ENCODE results near the gene SPSB1. TPM values are rescaled to one million over a fixed set of nuclear protein-coding genes. Genes with fewer than 3 reads are reported as not detected.

Gene SPSB1
- total RNA-seq, 4 donors from 2014 or later = 12.3 to 29.6 (median 20.7) TPM

- H3K4me3 ChIP-seq = no peak overlapping the region
- no peaks in the 10 kb centered on the region for H3K36me3 ChIP-seq
- H3K27ac ChIP-seq = no peak overlapping the region
- peaks cover 5 to 18% of the 10 kb centered on the region in 2 donors for H3K4me1 ChIP-seq
- intact Hi-C loops (cut with DNase I; ENCODE audit: low total_unique reads) = no loop called here
- DNase-seq = no peak
- TF ChIP-seq POLR2A (IDR thresholded peaks at IDR 0.05) (no peak), CTCF (IDR thresholded peaks at IDR 0.05) (no peak)
- H3K27me3 ChIP-seq = no peaks in the 10 kb centered on the region
- H3K9me3 ChIP-seq = no peaks in the 10 kb centered on the region
These were observed 14.6 kb downstream of the SPSB1 start for GRCh38 chr1:9307303-9307702.

- H3K27ac ChIP-seq = no peak overlapping the region
- no peak for DNase-seq
- H3K27me3 ChIP-seq = no peaks in the 10 kb centered on the region
- no peak overlapping the region for H3K4me3 ChIP-seq
- no peaks in the 10 kb centered on the region for H3K9me3 ChIP-seq
- H3K36me3 ChIP-seq = no peaks in the 10 kb centered on the region
- TF ChIP-seq CTCF (IDR thresholded peaks at IDR 0.05) (no peak), POLR2A (IDR thresholded peaks at IDR 0.05) (no peak)
- intact Hi-C loops (cut with DNase I; ENCODE audit: low total_unique reads) = no loop called here
- H3K4me1 ChIP-seq = peaks cover 0 to 17% of the 10 kb centered on the region in 2 donors
These were observed 15.6 kb downstream of the SPSB1 start for GRCh38 chr1:9308236-9308785.

- H3K36me3 ChIP-seq = no peaks in the 10 kb centered on the region
- no peak overlapping the region for H3K4me3 ChIP-seq
- peaks cover 0 to 18% of the 10 kb centered on the region in 2 donors for H3K4me1 ChIP-seq
- no peak overlapping the region for H3K27ac ChIP-seq
- no peak for DNase-seq
- H3K9me3 ChIP-seq = no peaks in the 10 kb centered on the region
- no peak for TF ChIP-seq POLR2A (IDR thresholded peaks at IDR 0.05)
- no peak for TF ChIP-seq CTCF (IDR thresholded peaks at IDR 0.05)
- H3K27me3 ChIP-seq = no peaks in the 10 kb centered on the region
- intact Hi-C loops (cut with DNase I; ENCODE audit: low total_unique reads) = no loop called here
These were observed 16.4 kb downstream of the SPSB1 start for GRCh38 chr1:9309080-9309479.

- no peak for DNase-seq
- Histone ChIP-seq H3K4me1 (peaks cover 0 to 25% of the 10 kb centered on the region in 2 donors), H3K4me3 (no peak overlapping the region), H3K27me3 (no peaks in the 10 kb centered on the region), H3K9me3 (no peaks in the 10 kb centered on the region), H3K27ac (no peak overlapping the region), H3K36me3 (no peaks in the 10 kb centered on the region)
- intact Hi-C loops (cut with DNase I; ENCODE audit: low total_unique reads) = no loop called here
- TF ChIP-seq POLR2A (IDR thresholded peaks at IDR 0.05) (no peak), CTCF (IDR thresholded peaks at IDR 0.05) (no peak)
These were observed 17.3 kb downstream of the SPSB1 start for GRCh38 chr1:9309991-9310390.

GRCh38 chr1:9311029-9311428, 18.3 kb downstream of the SPSB1 start:
- H3K4me1 ChIP-seq = peaks cover 0 to 29% of the 10 kb centered on the region in 2 donors

More at GRCh38 chr1:9311029-9311428, 18.3 kb downstream of the SPSB1 start:
- DNase-seq = no peak
- Histone ChIP-seq H3K9me3 (no peaks in the 10 kb centered on the region), H3K27me3 (no peaks in the 10 kb centered on the region), H3K36me3 (no peaks in the 10 kb centered on the region), H3K27ac (peak overlapping the region; percentile 51 to 68), H3K4me3 (no peak overlapping the region)
- TF ChIP-seq POLR2A (IDR thresholded peaks at IDR 0.05) (no peak), CTCF (IDR thresholded peaks at IDR 0.05) (no peak)
- intact Hi-C loops (cut with DNase I; ENCODE audit: low total_unique reads) = no loop called here

Data from uterus (tissue), 4 donors.